Upper lobe of left lung (tissue), 6 donors: ENCODE data around the gene LMF2. TPM values are rescaled to one million over a fixed set of nuclear protein-coding genes. Genes with fewer than 3 reads are reported as not detected.
A peak's percentile ranks its signal among the peaks of the same experiment; 100 is the strongest.

Experiments
- ATAC-seq, 2 donors: fragments of 200-7000 bp; cut with Tn5 transposase; one replicate each; pipeline ENCODE4 v1.9.1; 2022; ENCODE audit warnings: mild to moderate bottlenecking in 2 of 2, moderate library complexity in 2 of 2; ENCODE audit not compliant: low FRiP score in 2 of 2
- DNase-seq, 2 donors: peaks; one replicate each; pipeline ENCODE4 v3.0.0-alpha.2; 2019 to 2020
- H3K27ac ChIP-seq, 4 donors: fragments of 200-600 bp; sonication (generic); one replicate each; pipeline ENCODE4 v1.5.1; 2016 to 2019
- H3K27me3 ChIP-seq, 4 donors: fragments of 200-600 bp; sonication (generic); one replicate each; pipeline ENCODE4 v1.5.1; 2017 to 2019
- H3K36me3 ChIP-seq, 4 donors: fragments of 200-600 bp; sonication (generic); one replicate each; pipeline ENCODE4 v1.5.1; 2016 to 2019
- H3K4me1 ChIP-seq, 4 donors: fragments of 200-600 bp; sonication (generic); one replicate each; pipeline ENCODE4 v1.5.1; 2018 to 2019
- H3K4me3 ChIP-seq, 4 donors: fragments of 200-600 bp; sonication (generic); one replicate each; pipeline ENCODE4 v1.5.1; 2017 to 2019; ENCODE audit warnings: mild to moderate bottlenecking in 2 of 4, moderate library complexity in 1 of 4
- H3K9me3 ChIP-seq, 4 donors: fragments of 200-600 bp; sonication (generic); one replicate each; pipeline ENCODE4 v1.5.1; 2018 to 2019
- CTCF ChIP-seq, 6 experiments: fragments of 450-650 bp in 4 of 6; fragments of 200-600 bp in 2 of 6; sonication (generic) in 2 of 6; IDR thresholded peaks; one replicate each; pipeline ENCODE4 v1.5.1; 2016 to 2019; ENCODE audit warnings: antibody characterized with exemption in 6 of 6
- EP300 ChIP-seq, 4 donors: sonication (generic); formaldehyde crosslinking; IDR thresholded peaks; one replicate each; pipeline ENCODE4 v1.5.1; 2017; ENCODE audit warnings: antibody characterized with exemption in 4 of 4, control low read depth in 2 of 4
- POLR2A ChIP-seq, 4 donors: fragments of 450-650 bp; IDR thresholded peaks; one replicate each; pipeline ENCODE4 v1.5.1; 2016 to 2017; ENCODE audit warnings: antibody characterized with exemption in 4 of 4, mild to moderate bottlenecking in 2 of 4
- POLR2AphosphoS5 ChIP-seq, 2 donors: sonication (generic); formaldehyde crosslinking; IDR thresholded peaks; one replicate each; pipeline ENCODE4 v1.5.1; 2017; ENCODE audit warnings: antibody characterized with exemption in 2 of 2
- WGBS, 2 donors: methylation state at CpG; one replicate each; pipeline ENCODE4 v1.1.5; 2017 to 2018; 5-methylcytosine and 5-hydroxymethylcytosine counted together
- total RNA-seq, 6 donors: library from RNA; depleted of rRNA in 4 of 6; stranded (reverse); fragments of >200 nt in 4 of 6; gene quantifications; one replicate each; pipeline versions ENCODE4 v1.1.0 to v1.2.1, GENCODE V29; 2016 to 2021
- donor health status: DM: no; HTN: no; CAD: no; lungs with moderate emphysema.
- donor health status: DM: no; HTN: yes; CAD: no; lungs with severe emphysema.

The LMF2 gene
- total RNA-seq, 6 donors from 2014 or later = 36.0 to 87.4 (median 77.4) TPM

- no peak for ATAC-seq
- H3K9me3 ChIP-seq = no peaks in the 10 kb centered on the region
- H3K36me3 ChIP-seq = peaks cover 15 to 60% (median 41%) of the 10 kb centered on the region in 4 donors
- H3K4me1 ChIP-seq = peaks cover 0 to 11% (median 3%) of the 10 kb centered on the region in 4 donors
- TF ChIP-seq POLR2AphosphoS5 (IDR thresholded peaks at IDR 0.05) (no peak), POLR2A (IDR thresholded peaks at IDR 0.05) (no peak), EP300 (IDR thresholded peaks at IDR 0.05) (no peak), CTCF (IDR thresholded peaks at IDR 0.05) (no peak)
- no peak overlapping the region for H3K27ac ChIP-seq
- 77 to 90% methylated on average over 14 to 16 of the region's 16 CpGs for WGBS, 2 donors
- no peak overlapping the region for H3K4me3 ChIP-seq
- DNase-seq = peak in 1 of 2 donors; percentile 67
- no peaks in the 10 kb centered on the region for H3K27me3 ChIP-seq
Measured at GRCh38 chr22:50516891-50517290, 9.4 kb upstream of the LMF2 start.

GRCh38 chr22:50516068-50516467 lies 8.6 kb upstream of the LMF2 start:
- Histone ChIP-seq H3K27me3 (no peaks in the 10 kb centered on the region), H3K4me3 (no peak overlapping the region), H3K27ac (no peak overlapping the region), H3K4me1 (peaks cover 0 to 11% (median 5%) of the 10 kb centered on the region in 4 donors), H3K36me3 (peaks cover 11 to 52% (median 36%) of the 10 kb centered on the region in 4 donors), H3K9me3 (no peaks in the 10 kb centered on the region)
- no peak for TF ChIP-seq POLR2AphosphoS5 (IDR thresholded peaks at IDR 0.05)
- no peak for TF ChIP-seq EP300 (IDR thresholded peaks at IDR 0.05)
- TF ChIP-seq POLR2A (IDR thresholded peaks at IDR 0.05) = no peak
- no peak for TF ChIP-seq CTCF (IDR thresholded peaks at IDR 0.05)
- DNase-seq (no peak), ATAC-seq (no peak)
- WGBS, 2 donors = 91 to 94% methylated on average over 8 of the region's 8 CpGs

GRCh38 chr22:50513175-50513574 lies 5.7 kb upstream of the LMF2 start:
- H3K27ac ChIP-seq = peak overlapping the region in 2 of 4 donors; percentile 22 to 45
- no peak for ATAC-seq
- TF ChIP-seq POLR2A (IDR thresholded peaks at IDR 0.05) (no peak), POLR2AphosphoS5 (IDR thresholded peaks at IDR 0.05) (no peak), EP300 (IDR thresholded peaks at IDR 0.05) (no peak), CTCF (IDR thresholded peaks at IDR 0.05) (no peak)
- no peak for DNase-seq
- H3K36me3 ChIP-seq = peaks cover 4 to 27% (median 16%) of the 10 kb centered on the region in 4 donors
- WGBS, 2 donors = 93 to 96% methylated on average over 14 to 15 of the region's 15 CpGs
- H3K4me3 ChIP-seq = no peak overlapping the region
- H3K9me3 ChIP-seq = no peaks in the 10 kb centered on the region
- H3K4me1 ChIP-seq = peaks cover 12 to 27% (median 16%) of the 10 kb centered on the region in 4 donors
- H3K27me3 ChIP-seq = no peaks in the 10 kb centered on the region

- no peaks in the 10 kb centered on the region for H3K9me3 ChIP-seq
- ATAC-seq (no peak), DNase-seq (no peak)
- no peaks in the 10 kb centered on the region for H3K27me3 ChIP-seq
- TF ChIP-seq CTCF (IDR thresholded peaks at IDR 0.05) (no peak), POLR2AphosphoS5 (IDR thresholded peaks at IDR 0.05) (no peak), EP300 (IDR thresholded peaks at IDR 0.05) (no peak), POLR2A (IDR thresholded peaks at IDR 0.05) (no peak)
- peaks cover 23 to 49% (median 27%) of the 10 kb centered on the region in 4 donors for H3K4me1 ChIP-seq
- peaks cover 9 to 24% (median 22%) of the 10 kb centered on the region in 4 donors for H3K36me3 ChIP-seq
- H3K27ac ChIP-seq = peak overlapping the region; percentile 92 to 97 (median 95)
- 12 to 25% methylated on average over 3 of the region's 3 CpGs for WGBS, 2 donors
- H3K4me3 ChIP-seq = peak overlapping the region in 3 of 4 donors; percentile 72 to 99 (median 75)
Measured at GRCh38 chr22:50508897-50509296, 1.4 kb upstream of the LMF2 start.
